ENCODE data around the gene SLC6A9.

SLC6A9 gene

DNA sequence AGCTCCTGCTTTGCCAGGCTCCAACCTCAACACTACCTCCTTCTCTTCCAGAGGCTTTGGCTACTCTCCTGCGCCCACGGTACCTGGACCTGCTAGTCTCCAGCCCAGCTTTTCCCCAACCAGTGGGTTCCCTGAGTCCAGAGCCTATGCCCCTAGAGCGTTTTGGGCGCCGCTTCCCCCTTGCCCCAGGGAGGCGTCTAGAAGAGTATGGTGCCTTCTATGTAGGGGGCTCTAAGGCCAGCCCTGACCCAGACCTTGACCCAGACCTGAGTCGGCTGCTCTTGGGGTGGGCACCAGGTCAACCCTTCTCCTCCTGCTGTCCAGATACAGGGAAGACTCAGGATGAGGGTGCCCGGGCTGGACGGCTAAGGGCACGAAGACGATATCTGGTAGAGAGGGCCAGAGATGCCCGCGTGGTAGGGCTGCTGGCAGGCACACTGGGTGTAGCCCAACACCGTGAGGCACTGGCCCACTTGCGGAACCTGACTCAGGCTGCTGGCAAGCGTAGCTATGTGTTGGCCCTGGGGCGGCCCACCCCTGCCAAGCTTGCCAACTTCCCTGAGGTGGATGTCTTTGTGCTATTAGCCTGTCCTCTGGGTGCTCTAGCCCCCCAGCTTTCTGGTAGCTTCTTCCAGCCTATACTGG is 59.8 kb downstream of the SLC6A9 start:
- no peak for DNase-seq (ENCODE audit: low spot score)
- FAIRE-seq = no peak

GRCh38 chr1:43970911-43971310 is 60.4 kb downstream of the SLC6A9 start:
- no peak for DNase-seq (ENCODE audit: low spot score)
- no peak for FAIRE-seq

GRCh38 chr1:43970502-43970901 is 60.8 kb downstream of the SLC6A9 start:
- DNase-seq (ENCODE audit: low spot score) (no peak), FAIRE-seq (no peak)

GRCh38 chr1:43969746-43970466 is 61.4 kb downstream of the SLC6A9 start, which contains the start of gene DPH2:
TSS of gene DPH2 (plus strand) at chr1:43970010. CDS start at chr1:43970176, 166 bp downstream.
- DNase-seq (ENCODE audit: low spot score) = peak; percentile 91
- FAIRE-seq = peak; percentile 84

DNA sequence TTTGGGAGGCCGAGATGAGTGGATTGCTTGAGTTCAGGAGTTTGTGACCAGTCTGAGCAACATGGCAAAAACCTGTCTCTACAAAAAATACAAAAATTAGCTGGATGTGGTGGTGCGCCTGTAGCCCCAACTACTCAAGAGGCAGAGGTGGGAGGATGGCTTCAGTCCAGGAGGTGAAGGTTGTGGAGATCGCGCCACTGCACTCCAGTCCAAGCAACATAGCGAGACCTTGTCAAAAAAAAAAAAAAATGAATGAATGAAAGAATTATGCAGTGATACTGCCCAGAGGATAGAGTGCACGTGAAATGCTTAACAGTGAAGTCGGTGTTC is 61.9 kb downstream of the SLC6A9 start:
- DNase-seq (ENCODE audit: low spot score) = no peak

GRCh38 chr1:43968348-43968948 is 62.8 kb downstream of the SLC6A9 start:
- DNase-seq (ENCODE audit: low spot score) (no peak), FAIRE-seq (no peak)

More for the DNA sequence above, 61.9 kb downstream of the SLC6A9 start:
- FAIRE-seq = no peak

- no peak for FAIRE-seq
Measured at GRCh38 chr1:43965316-43965715, 65.9 kb downstream of the SLC6A9 start.

DNA sequence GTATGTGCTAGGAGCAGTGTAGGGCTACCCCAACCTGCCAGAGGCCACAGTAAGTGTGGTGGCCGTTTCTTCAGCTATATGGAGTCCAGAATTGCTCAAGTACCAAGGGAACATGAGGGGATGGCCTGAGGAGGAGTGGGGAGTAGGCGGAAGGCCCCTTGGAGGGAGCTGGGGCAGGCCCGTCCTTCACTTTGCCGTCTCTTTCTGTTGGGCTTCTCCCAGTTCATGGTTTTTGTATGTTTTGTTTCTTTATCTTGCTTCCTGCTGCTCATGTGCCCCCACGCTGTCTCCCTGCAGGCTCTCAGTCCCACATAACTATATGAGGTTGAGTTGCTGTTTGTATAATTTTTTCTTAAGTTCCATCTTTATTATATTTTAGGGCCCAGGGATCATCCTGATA is 67.4 kb downstream of the SLC6A9 start:
- no peak for FAIRE-seq
- no peak for DNase-seq (ENCODE audit: low spot score)

More at GRCh38 chr1:43965316-43965715, 65.9 kb downstream of the SLC6A9 start:
- DNase-seq (ENCODE audit: low spot score) = no peak

- FAIRE-seq (no peak), DNase-seq (ENCODE audit: low spot score) (no peak)
Measured at GRCh38 chr1:43963006-43963405, 68.3 kb downstream of the SLC6A9 start.

DNA sequence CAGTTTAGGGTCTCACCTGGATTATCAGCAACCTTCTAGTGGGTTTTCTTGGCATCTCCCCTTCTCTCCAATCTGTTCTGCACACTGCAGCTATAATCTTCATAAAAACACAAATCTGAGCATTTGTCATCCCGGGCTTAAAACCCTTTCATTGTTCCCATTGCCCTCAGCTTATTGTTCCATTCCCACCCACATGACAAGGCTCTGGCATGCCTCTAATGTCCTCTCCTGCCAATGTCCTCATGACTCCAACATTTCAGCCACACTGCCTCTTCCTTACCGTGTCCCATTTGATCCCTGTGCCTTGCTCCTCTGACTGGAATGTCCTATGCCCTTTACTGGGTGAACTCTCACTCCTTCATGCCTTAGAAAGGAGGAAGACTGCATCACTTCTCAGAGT is 68.9 kb downstream of the SLC6A9 start:
- no peak for DNase-seq (ENCODE audit: low spot score)
- no peak for FAIRE-seq

GRCh38 chr1:43961692-43962091 is 69.6 kb downstream of the SLC6A9 start:
- no peak for FAIRE-seq
- DNase-seq (ENCODE audit: low spot score) = no peak

DNA sequence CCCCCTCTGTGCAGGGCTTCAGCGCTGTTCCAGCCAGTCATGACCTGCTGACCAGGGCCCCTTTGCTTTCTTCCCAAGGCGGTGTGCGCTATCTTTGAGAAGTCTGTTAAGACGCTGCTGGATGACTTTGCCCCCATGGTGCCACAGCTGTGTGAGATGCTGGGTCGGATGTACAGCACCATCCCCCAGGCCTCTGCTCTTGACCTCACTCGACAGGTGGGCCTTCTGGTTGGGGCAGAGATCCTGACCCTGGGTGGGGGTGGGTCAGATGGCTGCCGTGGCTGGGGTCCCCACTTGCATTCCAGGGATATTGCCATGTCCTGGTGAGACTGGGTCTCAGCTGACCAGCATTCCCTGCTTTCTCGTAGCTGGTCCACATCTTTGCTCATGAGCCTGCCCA is 70.5 kb downstream of the SLC6A9 start:
- FAIRE-seq (no peak), DNase-seq (ENCODE audit: low spot score) (no peak)

GRCh38 chr1:43958351-43959255 is 72.7 kb downstream of the SLC6A9 start:
- FAIRE-seq = no peak
- no peak for DNase-seq (ENCODE audit: low spot score)

DNA sequence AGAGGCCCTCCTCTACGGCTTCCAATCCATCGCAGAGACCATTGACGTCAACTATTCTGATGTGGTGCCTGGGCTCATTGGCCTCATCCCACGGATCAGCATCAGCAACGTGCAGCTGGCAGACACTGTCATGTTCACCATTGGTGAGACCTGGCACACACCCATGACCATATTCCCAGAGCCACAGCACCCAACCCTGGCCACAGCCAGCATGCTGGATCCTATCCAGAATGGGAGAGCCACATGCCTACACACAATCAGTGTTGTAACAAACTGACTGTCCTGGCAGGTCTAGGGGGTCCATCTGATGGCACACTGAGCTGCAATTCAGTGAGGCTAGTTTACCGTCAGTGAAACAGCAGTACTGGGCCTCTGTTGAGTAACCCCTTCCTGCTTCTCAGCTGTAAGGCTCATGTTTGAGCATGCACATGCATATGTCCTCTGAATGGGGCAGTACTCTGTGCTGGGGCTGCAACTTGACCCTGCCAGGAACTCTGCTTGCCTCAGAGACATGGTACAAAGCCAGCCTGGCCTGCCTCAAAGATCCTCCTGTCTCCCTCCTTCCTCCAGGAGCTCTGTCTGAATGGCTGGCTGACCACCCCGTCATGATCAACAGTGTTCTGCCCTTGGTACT is 73.7 kb downstream of the SLC6A9 start:
- FAIRE-seq = no peak
- DNase-seq (ENCODE audit: low spot score) = no peak

GRCh38 chr1:43956234-43956633 is 75.0 kb downstream of the SLC6A9 start:
- FAIRE-seq (no peak), DNase-seq (ENCODE audit: low spot score) (no peak)

- FAIRE-seq (no peak), DNase-seq (ENCODE audit: low spot score) (no peak)
Measured at GRCh38 chr1:43954036-43954435, 77.2 kb downstream of the SLC6A9 start.

GRCh38 chr1:43953361-43953760 is 77.9 kb downstream of the SLC6A9 start:
- FAIRE-seq (no peak), DNase-seq (ENCODE audit: low spot score) (no peak)

GRCh38 chr1:43952731-43953346 is 78.4 kb downstream of the SLC6A9 start:
- DNase-seq (ENCODE audit: low spot score) (peak; percentile 25), FAIRE-seq (no peak)

DNA sequence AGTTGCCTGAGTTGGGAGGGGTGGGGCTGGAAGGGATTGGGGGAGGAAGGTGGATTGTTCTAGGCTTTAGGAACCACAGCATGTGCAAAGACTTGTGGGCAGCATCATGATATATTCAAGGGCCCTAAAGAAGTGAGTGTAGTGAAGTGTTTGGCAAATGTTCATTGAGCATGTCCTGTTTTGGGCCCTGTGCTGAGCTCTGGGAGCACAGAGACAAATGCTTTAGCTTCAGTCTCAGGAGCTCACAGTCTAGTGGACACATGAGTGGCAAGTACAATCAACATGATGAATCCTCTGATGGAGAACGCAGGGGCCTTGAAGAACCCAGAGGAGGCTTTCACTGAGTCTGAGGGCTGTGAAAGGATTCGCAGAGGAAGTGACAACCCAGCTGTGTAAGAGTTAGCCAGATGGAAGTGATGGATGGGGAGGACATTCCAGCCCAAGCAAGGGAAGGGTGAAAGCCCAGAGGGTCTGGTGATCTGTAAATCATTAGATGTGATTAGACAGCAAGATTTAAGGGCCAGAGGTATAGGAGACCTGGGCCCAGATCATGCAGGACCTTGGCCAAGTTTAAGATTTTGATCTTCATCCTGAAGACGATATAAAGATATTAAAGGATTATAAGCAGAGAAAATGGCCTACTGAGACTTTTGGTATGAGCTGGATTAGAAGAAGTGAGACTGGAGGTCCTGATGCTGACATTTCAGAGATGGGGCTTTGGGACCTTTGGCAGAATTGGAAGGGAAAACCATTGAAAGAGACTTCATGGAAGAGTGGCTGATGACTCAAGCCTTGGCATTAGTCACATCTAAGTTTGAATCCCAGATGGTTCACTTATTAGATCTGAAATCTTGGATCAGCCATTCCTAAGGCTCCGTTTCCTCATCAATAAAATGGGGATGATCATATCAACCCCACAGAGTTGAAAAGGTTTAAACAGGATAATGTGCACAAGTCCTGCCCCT is 80.0 kb downstream of the SLC6A9 start:
- peak; percentile 94 for FAIRE-seq
- peak; percentile 69 for DNase-seq (ENCODE audit: low spot score)

DNA sequence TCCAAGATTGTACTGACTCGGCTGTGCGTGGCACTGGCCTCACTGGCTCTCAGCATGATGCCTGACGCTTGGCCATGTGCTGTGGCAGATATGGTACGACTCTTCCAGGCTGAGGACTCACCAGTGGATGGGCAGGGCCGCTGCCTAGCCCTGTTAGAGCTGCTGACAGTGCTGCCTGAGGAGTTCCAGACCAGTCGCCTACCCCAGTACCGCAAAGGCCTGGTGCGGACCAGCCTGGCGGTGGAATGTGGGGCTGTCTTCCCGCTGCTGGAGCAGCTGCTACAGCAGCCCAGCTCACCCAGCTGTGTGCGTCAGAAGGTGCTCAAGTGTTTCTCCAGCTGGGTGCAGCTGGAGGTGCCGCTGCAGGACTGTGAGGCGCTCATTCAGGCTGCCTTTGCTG is 81.6 kb downstream of the SLC6A9 start:
- FAIRE-seq (no peak), DNase-seq (ENCODE audit: low spot score) (no peak)

All from RCC 7860 (cell line).